Right lobe of liver (tissue), 4 donors: ENCODE data around the gene TBPL1.

Source experiments
- POLR2A ChIP-seq: fragments of 450-650 bp; IDR thresholded peaks from one replicate; pipeline ENCODE4 v1.6.1; 2017; ENCODE audit warnings: antibody characterized with exemption, mild to moderate bottlenecking
- TF ChIP-seq, protein P1 (sequence below), 4 donors: fragments of 200-600 bp in 3 of 4; fragments of 450-650 bp in 1 of 4; IDR thresholded peaks; one replicate each; pipeline versions ENCODE4 v1.5.1 to v1.8.0; 2016 to 2022; ENCODE audit warnings: antibody characterized with exemption in 4 of 4, mild to moderate bottlenecking in 2 of 4
- donor health status: DM: no; HTN: no; CAD: no.
- donor health status: DM: no; HTN: no; CAD: no.
- donor health status: DM: no; HTN: yes; CAD: no.

DNA sequence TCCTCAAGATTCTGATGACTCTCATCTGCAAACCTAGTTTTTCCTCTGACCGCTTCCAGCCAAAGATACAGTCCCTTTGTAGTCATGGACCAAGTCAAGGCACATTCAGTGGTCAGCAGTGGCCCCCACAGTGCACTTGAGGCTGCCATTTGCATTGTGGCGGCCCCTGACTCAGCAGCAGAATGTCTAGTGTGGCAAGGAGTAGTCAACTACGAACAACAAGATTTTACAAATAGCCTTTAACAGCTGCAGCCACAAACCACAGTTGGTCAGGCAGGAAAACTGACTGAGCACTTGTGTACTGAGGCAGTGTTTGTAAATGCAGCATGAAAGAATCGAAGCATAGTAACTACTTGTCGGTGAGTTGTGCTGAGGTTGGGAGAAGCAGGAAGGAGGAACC, 49.8 kb downstream of the TBPL1 start:
- TF ChIP-seq, protein P1, sequence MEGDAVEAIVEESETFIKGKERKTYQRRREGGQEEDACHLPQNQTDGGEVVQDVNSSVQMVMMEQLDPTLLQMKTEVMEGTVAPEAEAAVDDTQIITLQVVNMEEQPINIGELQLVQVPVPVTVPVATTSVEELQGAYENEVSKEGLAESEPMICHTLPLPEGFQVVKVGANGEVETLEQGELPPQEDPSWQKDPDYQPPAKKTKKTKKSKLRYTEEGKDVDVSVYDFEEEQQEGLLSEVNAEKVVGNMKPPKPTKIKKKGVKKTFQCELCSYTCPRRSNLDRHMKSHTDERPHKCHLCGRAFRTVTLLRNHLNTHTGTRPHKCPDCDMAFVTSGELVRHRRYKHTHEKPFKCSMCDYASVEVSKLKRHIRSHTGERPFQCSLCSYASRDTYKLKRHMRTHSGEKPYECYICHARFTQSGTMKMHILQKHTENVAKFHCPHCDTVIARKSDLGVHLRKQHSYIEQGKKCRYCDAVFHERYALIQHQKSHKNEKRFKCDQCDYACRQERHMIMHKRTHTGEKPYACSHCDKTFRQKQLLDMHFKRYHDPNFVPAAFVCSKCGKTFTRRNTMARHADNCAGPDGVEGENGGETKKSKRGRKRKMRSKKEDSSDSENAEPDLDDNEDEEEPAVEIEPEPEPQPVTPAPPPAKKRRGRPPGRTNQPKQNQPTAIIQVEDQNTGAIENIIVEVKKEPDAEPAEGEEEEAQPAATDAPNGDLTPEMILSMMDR (IDR thresholded peaks at IDR 0.05), result no peak
- no peak for TF ChIP-seq POLR2A
